Measurements from ENCODE around the gene KLK7. TPM values are rescaled to one million over a fixed set of nuclear protein-coding genes. Genes with fewer than 3 reads are reported as not detected.
"Not testable (repeated sequence)": the region's sequence is repeated elsewhere in the genome, so short reads cannot be mapped to it uniquely, and the experiment has no call there.

The KLK7 gene
- total and polyA plus RNA-seq, 2 donors: 0.14 to 0.32 TPM

GRCh38 chr19:50979758-50980157 is 4.0 kb downstream of the KLK7 start:
- 18% methylated on average over 8 of the region's 8 CpGs for WGBS

GRCh38 chr19:50978772-50979390 is 4.8 kb downstream of the KLK7 start:
- DNase-seq (ENCODE audit: extremely low spot score): no peak
- H3K4me1 ChIP-seq (ENCODE audit: insufficient read depth): no peaks in the 10 kb centered on the region
- no peak overlapping the region for H3K27ac ChIP-seq (ENCODE audit: low read depth)
- no peak overlapping the region for H3K4me3 ChIP-seq (ENCODE audit: low read depth, low read length)
- WGBS: 56% methylated on average over 5 of the region's 5 CpGs
- H3K36me3 ChIP-seq (ENCODE audit: insufficient read depth): no peaks in the 10 kb centered on the region

More at GRCh38 chr19:50979758-50980157, 4.0 kb downstream of the KLK7 start:
- Histone ChIP-seq H3K27ac (ENCODE audit: low read depth) (no peak overlapping the region), H3K4me1 (ENCODE audit: insufficient read depth) (no peaks in the 10 kb centered on the region), H3K4me3 (ENCODE audit: low read depth, low read length) (no peak overlapping the region), H3K36me3 (ENCODE audit: insufficient read depth) (no peaks in the 10 kb centered on the region)
- DNase-seq (ENCODE audit: extremely low spot score): no peak

- DNase-seq (ENCODE audit: extremely low spot score): no peak
- H3K4me3 ChIP-seq (ENCODE audit: low read depth, low read length): no peak overlapping the region
- no peaks in the 10 kb centered on the region for H3K4me1 ChIP-seq (ENCODE audit: insufficient read depth)
- WGBS: 71% methylated on average over 4 of the region's 4 CpGs
- no peak overlapping the region for H3K27ac ChIP-seq (ENCODE audit: low read depth)
- H3K36me3 ChIP-seq (ENCODE audit: insufficient read depth): no peaks in the 10 kb centered on the region
Observed at GRCh38 chr19:50977626-50978025, 6.1 kb downstream of the KLK7 start.

GRCh38 chr19:50975766-50976165 is 8.0 kb downstream of the KLK7 start:
- Histone ChIP-seq H3K4me3 (ENCODE audit: low read depth, low read length) (no peak overlapping the region), H3K4me1 (ENCODE audit: insufficient read depth) (no peaks in the 10 kb centered on the region), H3K27ac (ENCODE audit: low read depth) (no peak overlapping the region), H3K36me3 (ENCODE audit: insufficient read depth) (no peaks in the 10 kb centered on the region)
- DNase-seq (ENCODE audit: extremely low spot score): no peak
- 13% methylated on average over 8 of the region's 8 CpGs for WGBS

- no peak overlapping the region for H3K4me3 ChIP-seq (ENCODE audit: low read depth, low read length)
- no peaks in the 10 kb centered on the region for H3K36me3 ChIP-seq (ENCODE audit: insufficient read depth)
- no peak overlapping the region for H3K27ac ChIP-seq (ENCODE audit: low read depth)
- H3K4me1 ChIP-seq (ENCODE audit: insufficient read depth): no peaks in the 10 kb centered on the region
- WGBS: 34% methylated on average over 9 of the region's 9 CpGs
- DNase-seq (ENCODE audit: extremely low spot score): no peak
Observed at GRCh38 chr19:50974702-50975556, 8.8 kb downstream of the KLK7 start.

GRCh38 chr19:50972795-50973376 is 10.8 kb downstream of the KLK7 start:
- WGBS: 79% methylated on average over 9 of the region's 9 CpGs

GRCh38 chr19:50969810-50970209 is 13.9 kb downstream of the KLK7 start:
- H3K4me3 ChIP-seq (ENCODE audit: low read depth, low read length); H3K27ac ChIP-seq (ENCODE audit: low read depth); H3K4me1 ChIP-seq (ENCODE audit: insufficient read depth); DNase-seq (ENCODE audit: extremely low spot score); H3K36me3 ChIP-seq (ENCODE audit: insufficient read depth): not testable (repeated sequence)
- 78% methylated on average over 3 of the region's 3 CpGs for WGBS

More at GRCh38 chr19:50972795-50973376, 10.8 kb downstream of the KLK7 start:
- Histone ChIP-seq H3K36me3 (ENCODE audit: insufficient read depth) (no peaks in the 10 kb centered on the region), H3K4me1 (ENCODE audit: insufficient read depth) (no peaks in the 10 kb centered on the region), H3K27ac (ENCODE audit: low read depth) (no peak overlapping the region), H3K4me3 (ENCODE audit: low read depth, low read length) (no peak overlapping the region)
- DNase-seq (ENCODE audit: extremely low spot score): no peak

GRCh38 chr19:50969413-50969760 is 14.3 kb downstream of the KLK7 start, which contains the start of gene KLK6:
Gene KLK6 (minus strand): TSS chr19:50969591. CDS start chr19:50968104, 1,487 bp downstream.
- H3K36me3 ChIP-seq (ENCODE audit: insufficient read depth): no peaks in the 10 kb centered on the region
- no peaks in the 10 kb centered on the region for H3K4me1 ChIP-seq (ENCODE audit: insufficient read depth)
- no peak within 1 kb of the TSS for H3K4me3 ChIP-seq (ENCODE audit: low read depth, low read length)
- no peak within 1 kb of the TSS for H3K27ac ChIP-seq (ENCODE audit: low read depth)
- DNase-seq (ENCODE audit: extremely low spot score): no peak
- WGBS: 69% methylated on average over 19 of the region's 19 CpGs

- no peaks in the 10 kb centered on the region for H3K36me3 ChIP-seq (ENCODE audit: insufficient read depth)
- no peak overlapping the region for H3K4me3 ChIP-seq (ENCODE audit: low read depth, low read length)
- no peak overlapping the region for H3K27ac ChIP-seq (ENCODE audit: low read depth)
- no peak for DNase-seq (ENCODE audit: extremely low spot score)
- H3K4me1 ChIP-seq (ENCODE audit: insufficient read depth): no peaks in the 10 kb centered on the region
- WGBS: 29% methylated on average over 7 of the region's 7 CpGs
Observed at GRCh38 chr19:50968716-50969412, 14.9 kb downstream of the KLK7 start.

- no peaks in the 10 kb centered on the region for H3K36me3 ChIP-seq (ENCODE audit: insufficient read depth)
- H3K27ac ChIP-seq (ENCODE audit: low read depth): no peak overlapping the region
- no peak for DNase-seq (ENCODE audit: extremely low spot score)
- H3K4me3 ChIP-seq (ENCODE audit: low read depth, low read length): no peak overlapping the region
- H3K4me1 ChIP-seq (ENCODE audit: insufficient read depth): no peaks in the 10 kb centered on the region
- WGBS: 28% methylated on average over 20 of the region's 20 CpGs
Observed at GRCh38 chr19:50967929-50968715, 15.6 kb downstream of the KLK7 start.

GRCh38 chr19:50964266-50964665 is 19.5 kb downstream of the KLK7 start:
- WGBS: 80% methylated on average over 3 of the region's 3 CpGs
- Histone ChIP-seq H3K27ac (ENCODE audit: low read depth) (no peak overlapping the region), H3K4me3 (ENCODE audit: low read depth, low read length) (no peak overlapping the region), H3K36me3 (ENCODE audit: insufficient read depth) (no peaks in the 10 kb centered on the region), H3K4me1 (ENCODE audit: insufficient read depth) (no peaks in the 10 kb centered on the region)
- DNase-seq (ENCODE audit: extremely low spot score): no peak

GRCh38 chr19:50963381-50963780 is 20.3 kb downstream of the KLK7 start:
- WGBS: 84% methylated on average over 6 of the region's 6 CpGs
- no peaks in the 10 kb centered on the region for H3K36me3 ChIP-seq (ENCODE audit: insufficient read depth)
- no peak for DNase-seq (ENCODE audit: extremely low spot score)
- no peak overlapping the region for H3K4me3 ChIP-seq (ENCODE audit: low read depth, low read length)
- no peaks in the 10 kb centered on the region for H3K4me1 ChIP-seq (ENCODE audit: insufficient read depth)
- H3K27ac ChIP-seq (ENCODE audit: low read depth): no peak overlapping the region

GRCh38 chr19:50962245-50962644 is 21.5 kb downstream of the KLK7 start:
- no peak overlapping the region for H3K27ac ChIP-seq (ENCODE audit: low read depth)
- no peaks in the 10 kb centered on the region for H3K4me1 ChIP-seq (ENCODE audit: insufficient read depth)
- 95% methylated on average over 1 of the region's 1 CpG for WGBS
- H3K4me3 ChIP-seq (ENCODE audit: low read depth, low read length): no peak overlapping the region
- no peaks in the 10 kb centered on the region for H3K36me3 ChIP-seq (ENCODE audit: insufficient read depth)
- no peak for DNase-seq (ENCODE audit: extremely low spot score)
